ENCODE measurements around the gene SCGN.

SCGN gene

GRCh38 chr6:25691894-25692293, 39.9 kb downstream of the SCGN start:
- Histone ChIP-seq H3K4me3 (ENCODE audit: low read length) (no peak overlapping the region), H3K36me3 (ENCODE audit: insufficient read depth, low read length) (no peaks in the 10 kb centered on the region), H3K9ac (ENCODE audit: low read depth, low read length) (no peak overlapping the region), H3K4me2 (ENCODE audit: low read length) (no peak overlapping the region), H3K4me1 (ENCODE audit: control insufficient read depth, insufficient read depth, low read length) (no peaks in the 10 kb centered on the region), H3K9me3 (replicated peaks; ENCODE audit: low read length) (no peaks in the 10 kb centered on the region), H3K27me3 (ENCODE audit: control insufficient read depth, insufficient read depth, low read length) (no peaks in the 10 kb centered on the region)

GRCh38 chr6:25692472-25692871, 40.5 kb downstream of the SCGN start:
- Histone ChIP-seq H3K36me3 (ENCODE audit: insufficient read depth, low read length) (no peaks in the 10 kb centered on the region), H3K9me3 (replicated peaks; ENCODE audit: low read length) (no peaks in the 10 kb centered on the region), H3K4me1 (ENCODE audit: control insufficient read depth, insufficient read depth, low read length) (no peaks in the 10 kb centered on the region), H3K4me3 (ENCODE audit: low read length) (no peak overlapping the region), H3K9ac (ENCODE audit: low read depth, low read length) (no peak overlapping the region), H3K4me2 (ENCODE audit: low read length) (no peak overlapping the region), H3K27me3 (ENCODE audit: control insufficient read depth, insufficient read depth, low read length) (no peaks in the 10 kb centered on the region)

DNA sequence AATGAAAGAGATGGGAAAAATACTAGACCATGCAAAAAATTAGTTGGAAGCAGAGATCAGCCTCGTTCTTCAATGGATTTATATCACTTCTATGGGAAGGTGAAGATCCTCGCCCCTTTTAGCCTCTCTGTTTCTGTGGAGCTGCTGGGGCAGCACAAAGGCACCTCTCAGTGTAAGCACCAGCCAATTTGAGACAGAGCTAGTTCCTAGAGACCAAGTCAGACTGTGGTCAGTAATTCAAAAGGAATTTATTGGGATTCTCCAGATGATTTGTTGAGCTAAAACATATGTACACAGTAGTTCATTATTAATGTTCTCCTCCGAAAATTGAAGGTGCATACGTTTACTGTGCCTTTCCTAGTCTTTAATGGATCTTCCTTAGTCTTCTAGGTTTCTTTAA, 42.4 kb downstream of the SCGN start:
- no peaks in the 10 kb centered on the region for H3K9me3 ChIP-seq (replicated peaks; ENCODE audit: low read length)
- H3K4me2 ChIP-seq (ENCODE audit: low read length) = no peak overlapping the region
- no peak overlapping the region for H3K9ac ChIP-seq (ENCODE audit: low read depth, low read length)
- H3K4me3 ChIP-seq (ENCODE audit: low read length) = no peak overlapping the region
- H3K36me3 ChIP-seq (ENCODE audit: insufficient read depth, low read length) = no peaks in the 10 kb centered on the region
- no peaks in the 10 kb centered on the region for H3K27me3 ChIP-seq (ENCODE audit: control insufficient read depth, insufficient read depth, low read length)
- H3K4me1 ChIP-seq (ENCODE audit: control insufficient read depth, insufficient read depth, low read length) = no peaks in the 10 kb centered on the region

DNA sequence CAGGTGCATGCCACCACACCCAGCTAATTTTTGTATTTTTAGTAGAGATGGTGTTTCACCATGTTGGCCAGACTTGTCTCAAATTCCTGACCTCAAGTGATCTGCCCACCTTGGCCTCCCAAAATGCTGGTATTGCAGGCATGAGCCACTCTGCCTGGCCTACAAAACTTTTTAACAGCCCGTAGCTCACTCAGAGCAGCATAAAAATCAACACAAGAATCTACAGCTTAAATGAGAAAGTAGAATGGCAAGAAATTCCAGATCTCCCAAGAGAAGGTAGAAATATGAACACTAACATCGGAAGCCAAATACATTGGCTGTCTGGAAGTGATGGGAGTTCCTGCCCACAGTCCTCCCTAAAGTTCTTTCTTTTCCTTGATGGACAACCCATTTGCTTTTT, 43.7 kb downstream of the SCGN start:
- Histone ChIP-seq H3K4me3 (ENCODE audit: low read length) (no peak overlapping the region), H3K4me2 (ENCODE audit: low read length) (no peak overlapping the region), H3K27me3 (ENCODE audit: control insufficient read depth, insufficient read depth, low read length) (no peaks in the 10 kb centered on the region), H3K9me3 (replicated peaks; ENCODE audit: low read length) (no peaks in the 10 kb centered on the region), H3K36me3 (ENCODE audit: insufficient read depth, low read length) (no peaks in the 10 kb centered on the region), H3K4me1 (ENCODE audit: control insufficient read depth, insufficient read depth, low read length) (no peaks in the 10 kb centered on the region), H3K9ac (ENCODE audit: low read depth, low read length) (no peak overlapping the region)

- H3K4me3 ChIP-seq (ENCODE audit: low read length) = no peak overlapping the region
These were observed 45.7 kb downstream of the SCGN start for GRCh38 chr6:25697537-25698340.

DNA sequence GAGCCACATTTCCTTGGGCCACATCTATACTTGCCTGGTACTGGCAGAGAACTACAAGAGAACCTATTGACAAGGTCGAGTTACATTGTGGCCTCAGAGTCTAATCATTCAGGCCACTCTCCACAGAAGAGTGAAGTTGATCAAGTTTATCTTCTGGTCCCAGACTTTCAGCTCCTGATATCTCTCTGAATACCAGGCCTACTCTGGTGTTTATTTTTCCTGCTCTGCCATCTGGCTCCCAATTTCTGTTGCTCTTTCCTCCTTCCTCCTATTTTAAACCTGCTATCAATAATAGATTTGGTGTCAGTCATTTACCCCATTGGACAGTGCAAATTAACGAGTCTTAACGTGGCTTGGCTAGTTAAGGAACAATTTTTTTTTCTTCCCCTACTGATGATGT, 46.6 kb downstream of the SCGN start:
- no peak overlapping the region for H3K4me2 ChIP-seq (ENCODE audit: low read length)

More at GRCh38 chr6:25697537-25698340, 45.7 kb downstream of the SCGN start:
- H3K9me3 ChIP-seq (replicated peaks; ENCODE audit: low read length) = no peaks in the 10 kb centered on the region
- no peak overlapping the region for H3K4me2 ChIP-seq (ENCODE audit: low read length)
- no peak overlapping the region for H3K9ac ChIP-seq (ENCODE audit: low read depth, low read length)
- no peaks in the 10 kb centered on the region for H3K36me3 ChIP-seq (ENCODE audit: insufficient read depth, low read length)
- H3K27me3 ChIP-seq (ENCODE audit: control insufficient read depth, insufficient read depth, low read length) = no peaks in the 10 kb centered on the region
- no peaks in the 10 kb centered on the region for H3K4me1 ChIP-seq (ENCODE audit: control insufficient read depth, insufficient read depth, low read length)

DNA sequence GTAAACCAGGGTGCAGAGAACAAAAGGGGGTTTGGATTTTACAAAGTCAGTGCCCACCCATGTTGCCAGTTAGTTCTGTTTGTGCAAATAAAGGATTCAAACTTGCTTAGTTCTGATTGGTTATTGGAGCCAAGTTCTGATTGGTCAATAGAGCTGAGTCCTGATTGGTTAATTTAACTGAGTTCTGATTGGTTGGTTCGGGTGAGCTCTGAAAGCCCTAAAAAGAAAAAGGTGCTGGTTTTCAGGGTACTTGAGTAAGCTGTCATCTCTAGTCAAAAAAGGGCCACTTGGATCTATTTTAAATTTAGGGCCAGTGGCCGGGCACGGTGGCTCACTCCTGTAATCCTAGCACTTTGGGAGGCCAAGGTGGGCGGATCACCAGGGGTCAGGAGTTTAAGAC, 47.6 kb downstream of the SCGN start:
- H3K9ac ChIP-seq (ENCODE audit: low read depth, low read length) = no peak overlapping the region
- H3K27me3 ChIP-seq (ENCODE audit: control insufficient read depth, insufficient read depth, low read length) = no peaks in the 10 kb centered on the region
- no peaks in the 10 kb centered on the region for H3K4me1 ChIP-seq (ENCODE audit: control insufficient read depth, insufficient read depth, low read length)
- H3K4me3 ChIP-seq (ENCODE audit: low read length) = no peak overlapping the region
- no peaks in the 10 kb centered on the region for H3K36me3 ChIP-seq (ENCODE audit: insufficient read depth, low read length)
- H3K9me3 ChIP-seq (replicated peaks; ENCODE audit: low read length) = no peaks in the 10 kb centered on the region
- H3K4me2 ChIP-seq (ENCODE audit: low read length) = no peak overlapping the region

More for the DNA sequence above, 46.6 kb downstream of the SCGN start:
- Histone ChIP-seq H3K4me3 (ENCODE audit: low read length) (no peak overlapping the region), H3K9me3 (replicated peaks; ENCODE audit: low read length) (no peaks in the 10 kb centered on the region), H3K9ac (ENCODE audit: low read depth, low read length) (no peak overlapping the region), H3K27me3 (ENCODE audit: control insufficient read depth, insufficient read depth, low read length) (no peaks in the 10 kb centered on the region), H3K36me3 (ENCODE audit: insufficient read depth, low read length) (no peaks in the 10 kb centered on the region), H3K4me1 (ENCODE audit: control insufficient read depth, insufficient read depth, low read length) (no peaks in the 10 kb centered on the region)

GRCh38 chr6:25700761-25701160, 48.7 kb downstream of the SCGN start:
- Histone ChIP-seq H3K9ac (ENCODE audit: low read depth, low read length) (no peak overlapping the region), H3K27me3 (ENCODE audit: control insufficient read depth, insufficient read depth, low read length) (no peaks in the 10 kb centered on the region), H3K4me2 (ENCODE audit: low read length) (no peak overlapping the region), H3K4me1 (ENCODE audit: control insufficient read depth, insufficient read depth, low read length) (no peaks in the 10 kb centered on the region), H3K4me3 (ENCODE audit: low read length) (no peak overlapping the region), H3K9me3 (replicated peaks; ENCODE audit: low read length) (no peaks in the 10 kb centered on the region), H3K36me3 (ENCODE audit: insufficient read depth, low read length) (no peaks in the 10 kb centered on the region)

DNA sequence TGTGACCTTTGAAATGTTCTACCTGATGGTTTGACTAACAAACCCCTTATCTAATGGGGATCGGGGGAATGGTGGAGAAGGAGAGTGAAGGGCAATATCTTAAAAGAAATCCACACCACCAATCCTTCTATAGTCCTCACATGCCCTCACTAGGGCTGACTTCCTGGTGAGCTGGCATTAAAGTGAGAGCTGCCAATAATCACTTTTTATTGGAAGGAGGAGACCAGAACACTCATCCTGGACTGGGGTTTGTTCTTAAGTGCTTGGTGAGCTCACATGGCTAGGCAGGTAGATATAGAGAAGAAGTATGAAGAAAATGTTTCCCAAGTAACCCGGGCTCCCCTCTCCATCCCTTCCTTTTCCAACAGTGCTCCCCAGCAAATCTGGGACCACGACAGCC, 49.8 kb downstream of the SCGN start:
- Histone ChIP-seq H3K36me3 (ENCODE audit: insufficient read depth, low read length) (no peaks in the 10 kb centered on the region), H3K4me1 (ENCODE audit: control insufficient read depth, insufficient read depth, low read length) (no peaks in the 10 kb centered on the region), H3K4me3 (ENCODE audit: low read length) (no peak overlapping the region), H3K4me2 (ENCODE audit: low read length) (no peak overlapping the region), H3K9ac (ENCODE audit: low read depth, low read length) (no peak overlapping the region), H3K9me3 (replicated peaks; ENCODE audit: low read length) (no peaks in the 10 kb centered on the region), H3K27me3 (ENCODE audit: control insufficient read depth, insufficient read depth, low read length) (no peaks in the 10 kb centered on the region)

DNA sequence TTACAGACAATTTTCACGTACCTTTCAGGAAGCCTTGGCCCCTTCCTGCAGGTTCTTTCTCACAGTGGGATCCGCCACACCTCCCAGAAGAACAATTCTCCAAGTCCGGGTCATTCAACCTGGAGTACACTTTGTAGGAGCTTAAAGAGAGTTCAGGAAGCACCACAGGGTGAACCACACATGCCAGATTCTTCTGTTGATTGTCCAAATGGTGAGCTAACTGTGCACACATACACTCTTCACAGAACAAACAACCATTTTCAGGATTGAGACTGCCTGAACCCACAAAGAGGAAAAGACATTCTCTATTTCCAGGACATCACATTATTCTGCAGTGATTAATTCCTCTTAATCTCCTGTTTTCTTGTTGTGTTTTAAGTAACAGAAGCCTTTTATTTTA, 51.0 kb downstream of the SCGN start:
- Histone ChIP-seq H3K4me3 (ENCODE audit: low read length) (no peak overlapping the region), H3K9ac (ENCODE audit: low read depth, low read length) (no peak overlapping the region), H3K36me3 (ENCODE audit: insufficient read depth, low read length) (no peaks in the 10 kb centered on the region), H3K27me3 (ENCODE audit: control insufficient read depth, insufficient read depth, low read length) (no peaks in the 10 kb centered on the region), H3K4me1 (ENCODE audit: control insufficient read depth, insufficient read depth, low read length) (no peaks in the 10 kb centered on the region), H3K4me2 (ENCODE audit: low read length) (no peak overlapping the region), H3K9me3 (replicated peaks; ENCODE audit: low read length) (no peaks in the 10 kb centered on the region)

DNA sequence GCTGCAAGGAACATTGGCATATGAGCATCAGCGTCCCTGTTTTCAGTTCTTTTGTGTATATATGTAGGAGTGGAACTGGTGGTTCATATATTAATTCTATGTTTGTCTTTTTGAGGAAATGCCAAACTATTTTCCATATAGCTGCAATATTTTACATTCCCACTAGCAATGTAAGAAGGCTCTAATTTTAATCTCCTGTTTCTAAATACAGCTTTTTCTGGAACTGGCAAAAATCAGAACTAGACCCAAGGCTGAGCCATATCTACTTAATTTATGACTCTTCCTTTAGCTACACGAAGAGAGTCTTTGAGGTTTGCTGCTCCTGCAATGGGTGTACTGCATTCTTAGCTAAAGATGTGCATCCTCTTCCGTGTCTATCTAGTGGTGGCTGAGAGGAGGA, 52.0 kb downstream of the SCGN start:
- Histone ChIP-seq H3K4me1 (ENCODE audit: control insufficient read depth, insufficient read depth, low read length) (no peaks in the 10 kb centered on the region), H3K27me3 (ENCODE audit: control insufficient read depth, insufficient read depth, low read length) (no peaks in the 10 kb centered on the region), H3K9ac (ENCODE audit: low read depth, low read length) (no peak overlapping the region), H3K36me3 (ENCODE audit: insufficient read depth, low read length) (no peaks in the 10 kb centered on the region), H3K4me3 (ENCODE audit: low read length) (no peak overlapping the region), H3K4me2 (ENCODE audit: low read length) (no peak overlapping the region), H3K9me3 (replicated peaks; ENCODE audit: low read length) (no peaks in the 10 kb centered on the region)

- H3K9me3 ChIP-seq (replicated peaks; ENCODE audit: low read length) = no peaks in the 10 kb centered on the region
- no peaks in the 10 kb centered on the region for H3K36me3 ChIP-seq (ENCODE audit: insufficient read depth, low read length)
- H3K4me2 ChIP-seq (ENCODE audit: low read length) = no peak overlapping the region
- H3K27me3 ChIP-seq (ENCODE audit: control insufficient read depth, insufficient read depth, low read length) = no peaks in the 10 kb centered on the region
- H3K4me1 ChIP-seq (ENCODE audit: control insufficient read depth, insufficient read depth, low read length) = no peaks in the 10 kb centered on the region
- H3K4me3 ChIP-seq (ENCODE audit: low read length) = no peak overlapping the region
- H3K9ac ChIP-seq (ENCODE audit: low read depth, low read length) = no peak overlapping the region
These were observed 54.4 kb downstream of the SCGN start for GRCh38 chr6:25706314-25707014.

Data from skeletal muscle satellite cell (primary cell).